SK-N-SH (cell line): Measurements from ENCODE around the gene NAIP.
"Not testable (repeated sequence)": the region's sequence is repeated elsewhere in the genome, so short reads cannot be mapped to it uniquely, and the experiment has no call there.

ENCODE experiments used
- EP300 ChIP-seq, 2 experiments: IDR thresholded peaks; 2 replicates each; pipeline versions ENCODE4 v1.4.0 to v1.6.1; 2012; ENCODE audit warnings: borderline replicate concordance in 1 of 2, low read depth in 1 of 2, low read length in 1 of 2
- FOXJ3 ChIP-seq: sonication (generic); formaldehyde crosslinking; IDR thresholded peaks from 2 replicates; pipeline ENCODE4 v1.5.1; 2020; ENCODE audit warnings: mild to moderate bottlenecking, missing genetic modification reagents
- IRF3 ChIP-seq: fragments of 150-350 bp; IDR thresholded peaks from 2 replicates; pipeline ENCODE4 v1.6.1; 2016; ENCODE audit warnings: mild to moderate bottlenecking, low read depth, low read length
- TAF1 ChIP-seq: IDR thresholded peaks from 2 replicates; pipeline ENCODE4 v1.6.1; 2012; ENCODE audit warnings: low read depth, mild to moderate bottlenecking, low read length, moderate library complexity, borderline replicate concordance
- TF ChIP-seq, protein P1 (sequence below): fragments of 200-600 bp; sonication (generic); IDR thresholded peaks from 2 replicates; pipeline ENCODE4 v1.6.1; 2017; ENCODE audit warnings: antibody characterized with exemption, mild to moderate bottlenecking, moderate library complexity

- TF ChIP-seq, protein P1, sequence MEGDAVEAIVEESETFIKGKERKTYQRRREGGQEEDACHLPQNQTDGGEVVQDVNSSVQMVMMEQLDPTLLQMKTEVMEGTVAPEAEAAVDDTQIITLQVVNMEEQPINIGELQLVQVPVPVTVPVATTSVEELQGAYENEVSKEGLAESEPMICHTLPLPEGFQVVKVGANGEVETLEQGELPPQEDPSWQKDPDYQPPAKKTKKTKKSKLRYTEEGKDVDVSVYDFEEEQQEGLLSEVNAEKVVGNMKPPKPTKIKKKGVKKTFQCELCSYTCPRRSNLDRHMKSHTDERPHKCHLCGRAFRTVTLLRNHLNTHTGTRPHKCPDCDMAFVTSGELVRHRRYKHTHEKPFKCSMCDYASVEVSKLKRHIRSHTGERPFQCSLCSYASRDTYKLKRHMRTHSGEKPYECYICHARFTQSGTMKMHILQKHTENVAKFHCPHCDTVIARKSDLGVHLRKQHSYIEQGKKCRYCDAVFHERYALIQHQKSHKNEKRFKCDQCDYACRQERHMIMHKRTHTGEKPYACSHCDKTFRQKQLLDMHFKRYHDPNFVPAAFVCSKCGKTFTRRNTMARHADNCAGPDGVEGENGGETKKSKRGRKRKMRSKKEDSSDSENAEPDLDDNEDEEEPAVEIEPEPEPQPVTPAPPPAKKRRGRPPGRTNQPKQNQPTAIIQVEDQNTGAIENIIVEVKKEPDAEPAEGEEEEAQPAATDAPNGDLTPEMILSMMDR, result not testable (repeated sequence)
- TF ChIP-seq IRF3; EP300 (IDR thresholded peaks at IDR 0.05; ENCODE audit: borderline replicate concordance in 1 of 2, low read depth in 1 of 2, low read length in 1 of 2); FOXJ3; TAF1: not testable (repeated sequence)
These were observed 19.7 kb upstream of the NAIP start for GRCh38 chr5:71044808-71045207.
